B cell (primary cell): Measurements from ENCODE around the gene RHBDL1. TPM values are rescaled to one million over a fixed set of nuclear protein-coding genes. Genes with fewer than 3 reads are reported as not detected.

Experiments
- ATAC-seq: fragments of 200-7000 bp; cut with Tn5 transposase; one replicate; pipeline ENCODE4 v1.10.0; 2021; ENCODE audit warnings: low read depth, mild to moderate bottlenecking, moderate number of reproducible peaks, moderate library complexity
- CTCF ChIA-PET: fragments of 350-600 bp; sonication (Branson Sonifier 250); formaldehyde crosslinking; loops from one replicate; lab custom pipeline; 2021; ENCODE audit warnings: antibody characterized with exemption, inconsistent platforms; lab: Charles Lee
- POLR2A ChIA-PET: fragments of 350-600 bp; sonication (Branson Sonifier 250); formaldehyde crosslinking; loops from one replicate; lab custom pipeline; 2021; ENCODE audit warnings: antibody characterized with exemption; lab: Charles Lee
- DNase-seq: peaks from one replicate; pipeline ENCODE4 v3.0.0; 2013
- H2AFZ ChIP-seq: 2 replicates; pipeline ENCODE4 v1.6.1; 2012; ENCODE audit warnings: mild to moderate bottlenecking, low read depth, low read length; ENCODE audit not compliant: insufficient read depth, poor library complexity, severe bottlenecking
- H3K27ac ChIP-seq, 2 donors: 1 replicate in 1 of 2; 2 replicates in 1 of 2; pipeline ENCODE4 v1.5.1; 2012 to 2013; ENCODE audit warnings: low read length in 2 of 2, mild to moderate bottlenecking in 2 of 2, moderate library complexity in 1 of 2
- H3K27me3 ChIP-seq, 4 experiments: fragments of 200-600 bp in 1 of 4; sonication (generic) in 1 of 4; replicated peaks in 1 of 4; 1 replicate in 2 of 4; 2 replicates in 2 of 4; pipeline versions ENCODE4 v1.6.1 to v1.7.0; 2013 to 2016; ENCODE audit warnings: low read length in 3 of 4, mild to moderate bottlenecking in 2 of 4, mixed read lengths in 1 of 4, moderate library complexity in 1 of 4; ENCODE audit not compliant: insufficient read depth in 4 of 4, control insufficient read depth in 3 of 4; ENCODE audit errors: control extremely low read depth in 1 of 4
- H3K36me3 ChIP-seq, 2 experiments: replicated peaks in 1 of 2; 1 replicate in 1 of 2; 2 replicates in 1 of 2; pipeline versions ENCODE4 v1.6.1 to v1.7.1; 2013; ENCODE audit warnings: low read length in 1 of 2; ENCODE audit not compliant: insufficient read depth in 2 of 2, control insufficient read depth in 1 of 2; ENCODE audit errors: control extremely low read depth in 1 of 2, extremely low read depth in 1 of 2
- H3K4me1 ChIP-seq, 2 donors: fragments of 200-600 bp in 1 of 2; sonication (generic) in 1 of 2; 1 replicate in 1 of 2; 2 replicates in 1 of 2; pipeline versions ENCODE4 v1.5.1 to v1.6.1; 2013 to 2017; ENCODE audit warnings: low read length in 2 of 2; ENCODE audit not compliant: control insufficient read depth in 2 of 2, insufficient read depth in 2 of 2
- H3K4me2 ChIP-seq: replicated peaks from 2 replicates; pipeline ENCODE3; 2012; ENCODE audit warnings: mild to moderate bottlenecking, low read depth, low read length; ENCODE audit not compliant: poor library complexity, severe bottlenecking
- H3K4me3 ChIP-seq, 5 experiments: fragments of 200-600 bp in 1 of 5; sonication (generic) in 1 of 5; 1 replicate in 3 of 5; 2 replicates in 2 of 5; pipeline versions ENCODE4 v1.5.1 to v1.7.0; 2011 to 2016; ENCODE audit warnings: low read length in 4 of 5, mild to moderate bottlenecking in 4 of 5, low read depth in 2 of 5, control low read depth in 1 of 5, moderate library complexity in 1 of 5; ENCODE audit not compliant: insufficient read depth in 1 of 5; ENCODE audit errors: control extremely low read depth in 1 of 5, extremely low read depth in 1 of 5
- H3K79me2 ChIP-seq: fragments of 200-600 bp; sonication (generic); one replicate; pipeline ENCODE4 v1.6.0; 2016; ENCODE audit warnings: low read length; ENCODE audit not compliant: control insufficient read depth, insufficient read depth
- H3K9ac ChIP-seq: fragments of 200-600 bp; sonication (generic); 2 replicates; pipeline ENCODE4 v1.6.1; 2017; ENCODE audit warnings: mild to moderate bottlenecking, low read length, moderate library complexity
- H3K9me3 ChIP-seq, 3 donors: one replicate each; pipeline versions ENCODE4 v1.6.1 to v1.7.1; 2013; ENCODE audit warnings: low read length in 2 of 3; ENCODE audit not compliant: control insufficient read depth in 2 of 3, insufficient read depth in 1 of 3; ENCODE audit errors: control extremely low read depth in 1 of 3
- H4K20me1 ChIP-seq: 2 replicates; pipeline ENCODE4 v1.6.0; 2012; ENCODE audit warnings: mild to moderate bottlenecking, low read length; ENCODE audit not compliant: insufficient read depth, control insufficient read depth, poor library complexity, severe bottlenecking
- H3K27ac Mint-ChIP-seq: one replicate; pipeline ENCODE4 v1.8.0; 2021; ENCODE audit warnings: mixed read lengths
- H3K27me3 Mint-ChIP-seq: one replicate; pipeline ENCODE4 v1.8.0; 2021; ENCODE audit warnings: mixed read lengths
- H3K4me1 Mint-ChIP-seq: one replicate; pipeline ENCODE4 v1.8.0; 2021; ENCODE audit warnings: mixed read lengths
- H3K4me3 Mint-ChIP-seq: one replicate; pipeline ENCODE4 v1.8.0; 2021; ENCODE audit warnings: mixed read lengths
- H3K9me3 Mint-ChIP-seq: one replicate; pipeline ENCODE4 v1.8.0; 2022; ENCODE audit warnings: mixed read lengths; ENCODE audit not compliant: insufficient read depth
- EZH2 ChIP-seq: IDR thresholded peaks from 2 replicates; pipeline ENCODE4 v1.6.1; 2012; ENCODE audit warnings: borderline replicate concordance, low read depth, mild to moderate bottlenecking, moderate library complexity, low read length; ENCODE audit not compliant: insufficient read depth, poor library complexity, severe bottlenecking
- WGBS: methylation state at CpG from one replicate; pipeline ENCODE4 v1.1.5; 2013; ENCODE audit warnings: missing lambda C conversion rate; ENCODE audit not compliant: insufficient coverage; 5-methylcytosine and 5-hydroxymethylcytosine counted together
- intact Hi-C: fragments of 100-400 bp; cut with micrococcal nuclease; formaldehyde crosslinking; loops from one replicate; pipeline ENCODE4 v1.10.0; 2022
- polyA plus RNA-seq: library from polyadenylated mRNA; depleted of rRNA; stranded (reverse); fragments of >200 nt; gene quantifications from 2 replicates; pipeline ENCODE4 v1.2.3, GENCODE V29; 2012
- total RNA-seq, 2 donors: library from RNA; stranded (reverse); fragments of 120-200 nt in 1 of 2; gene quantifications; 1 replicate in 1 of 2; 2 replicates in 1 of 2; pipeline versions ENCODE4 v1.2.3 to v1.2.4, GENCODE V29; 2013 to 2022
- TF ChIP-seq, protein P1 (sequence below): fragments of 200-600 bp; IDR thresholded peaks from one replicate; pipeline ENCODE4 v1.8.0; 2022; ENCODE audit warnings: antibody characterized with exemption, mild to moderate bottlenecking

Gene RHBDL1
- total and polyA plus RNA-seq, 2 donors (not counting 1 experiment from before 2014, with no cell fraction given) = 0.76 to 1.6 TPM

- ATAC-seq (no peak), DNase-seq (peak; percentile 44)
- peak overlapping the region; percentile 58 for H3K9ac ChIP-seq
- peaks cover 0 to 34% (median 0%) of the 10 kb centered on the region in 3 donors for H3K9me3 ChIP-seq
- H2AFZ ChIP-seq = peak overlapping the region; percentile 33
- no peaks in the 10 kb centered on the region for H3K36me3 ChIP-seq
- Mint-ChIP-seq H3K27ac (no peak overlapping the region), H3K9me3 (no peaks in the 10 kb centered on the region), H3K4me1 (peaks cover 20% of the 10 kb centered on the region), H3K4me3 (peak overlapping the region; percentile 41), H3K27me3 (peaks cover 17% of the 10 kb centered on the region)
- H3K79me2 ChIP-seq = peaks cover under 1% of the 10 kb centered on the region
- WGBS = 0% methylated on average over 23 of the region's 37 CpGs
- intact Hi-C loops = no loop called here
- H4K20me1 ChIP-seq = no peaks in the 10 kb centered on the region
- no peak overlapping the region for H3K27ac ChIP-seq
- CTCF ChIA-PET = no interaction called here
- peak overlapping the region; percentile 96 for H3K4me2 ChIP-seq
- POLR2A ChIA-PET = interaction anchor here (1.0 kb wide), 1 partner anchor 59 kb away, joined by 3 read pairs; the partner anchor contains the start of gene METTL26
- TF ChIP-seq, protein P1, sequence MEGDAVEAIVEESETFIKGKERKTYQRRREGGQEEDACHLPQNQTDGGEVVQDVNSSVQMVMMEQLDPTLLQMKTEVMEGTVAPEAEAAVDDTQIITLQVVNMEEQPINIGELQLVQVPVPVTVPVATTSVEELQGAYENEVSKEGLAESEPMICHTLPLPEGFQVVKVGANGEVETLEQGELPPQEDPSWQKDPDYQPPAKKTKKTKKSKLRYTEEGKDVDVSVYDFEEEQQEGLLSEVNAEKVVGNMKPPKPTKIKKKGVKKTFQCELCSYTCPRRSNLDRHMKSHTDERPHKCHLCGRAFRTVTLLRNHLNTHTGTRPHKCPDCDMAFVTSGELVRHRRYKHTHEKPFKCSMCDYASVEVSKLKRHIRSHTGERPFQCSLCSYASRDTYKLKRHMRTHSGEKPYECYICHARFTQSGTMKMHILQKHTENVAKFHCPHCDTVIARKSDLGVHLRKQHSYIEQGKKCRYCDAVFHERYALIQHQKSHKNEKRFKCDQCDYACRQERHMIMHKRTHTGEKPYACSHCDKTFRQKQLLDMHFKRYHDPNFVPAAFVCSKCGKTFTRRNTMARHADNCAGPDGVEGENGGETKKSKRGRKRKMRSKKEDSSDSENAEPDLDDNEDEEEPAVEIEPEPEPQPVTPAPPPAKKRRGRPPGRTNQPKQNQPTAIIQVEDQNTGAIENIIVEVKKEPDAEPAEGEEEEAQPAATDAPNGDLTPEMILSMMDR = no peak
- no peak for TF ChIP-seq EZH2
- H3K4me1 ChIP-seq = peaks cover 27 to 38% of the 10 kb centered on the region in 2 donors
- peak overlapping the region in 4 of 5 experiments; percentile 40 to 58 (median 52) for H3K4me3 ChIP-seq
- peaks cover 0 to 53% (median 20%) of the 10 kb centered on the region in 4 experiments for H3K27me3 ChIP-seq
Measured at GRCh38 chr16:694863-695354, 19.4 kb downstream of the RHBDL1 start.

GRCh38 chr16:695355-696089 is 20.1 kb downstream of the RHBDL1 start:
- H3K27me3 ChIP-seq = peaks cover 0 to 59% (median 25%) of the 10 kb centered on the region in 4 experiments
- intact Hi-C loops = no loop called here
- WGBS = 4% methylated on average over 71 of the region's 71 CpGs
- Mint-ChIP-seq H3K27me3 (peaks cover 17% of the 10 kb centered on the region), H3K9me3 (no peaks in the 10 kb centered on the region), H3K4me1 (peaks cover 16% of the 10 kb centered on the region), H3K27ac (peak overlapping the region; percentile 65), H3K4me3 (peak overlapping the region; percentile 87)
- peak overlapping the region; percentile 12 to 67 (median 55) for H3K4me3 ChIP-seq
- CTCF ChIA-PET = no interaction called here
- POLR2A ChIA-PET = interaction anchor here (1.0 kb wide), 1 partner anchor 59 kb away, joined by 3 read pairs; the partner anchor contains the start of gene METTL26
- H3K79me2 ChIP-seq = no peaks in the 10 kb centered on the region
- peak overlapping the region; percentile 96 for H3K4me2 ChIP-seq
- peak overlapping the region; percentile 71 for H2AFZ ChIP-seq
- H3K9me3 ChIP-seq = peaks cover 0 to 38% (median 0%) of the 10 kb centered on the region in 3 donors
- ATAC-seq (peak; percentile 76), DNase-seq (peak; percentile 70)
- no peak overlapping the region for H3K27ac ChIP-seq
- TF ChIP-seq EZH2 = no peak
- TF ChIP-seq, protein P1 = no peak
- peak overlapping the region; percentile 73 for H3K9ac ChIP-seq
- H3K36me3 ChIP-seq = no peaks in the 10 kb centered on the region
- peaks cover 30 to 38% of the 10 kb centered on the region in 2 donors for H3K4me1 ChIP-seq
- no peaks in the 10 kb centered on the region for H4K20me1 ChIP-seq
